NCI-H2171 (cell line): Measurements from ENCODE around the gene ANKRD30B.
"Not testable (repeated sequence)": the region's sequence is repeated elsewhere in the genome, so short reads cannot be mapped to it uniquely, and the experiment has no call there.

Experiments
- DNase-seq: peaks from one replicate; lab custom pipeline; 2025; lab: John Stamatoyannopoulos, UW

Gene ANKRD30B, protein sequence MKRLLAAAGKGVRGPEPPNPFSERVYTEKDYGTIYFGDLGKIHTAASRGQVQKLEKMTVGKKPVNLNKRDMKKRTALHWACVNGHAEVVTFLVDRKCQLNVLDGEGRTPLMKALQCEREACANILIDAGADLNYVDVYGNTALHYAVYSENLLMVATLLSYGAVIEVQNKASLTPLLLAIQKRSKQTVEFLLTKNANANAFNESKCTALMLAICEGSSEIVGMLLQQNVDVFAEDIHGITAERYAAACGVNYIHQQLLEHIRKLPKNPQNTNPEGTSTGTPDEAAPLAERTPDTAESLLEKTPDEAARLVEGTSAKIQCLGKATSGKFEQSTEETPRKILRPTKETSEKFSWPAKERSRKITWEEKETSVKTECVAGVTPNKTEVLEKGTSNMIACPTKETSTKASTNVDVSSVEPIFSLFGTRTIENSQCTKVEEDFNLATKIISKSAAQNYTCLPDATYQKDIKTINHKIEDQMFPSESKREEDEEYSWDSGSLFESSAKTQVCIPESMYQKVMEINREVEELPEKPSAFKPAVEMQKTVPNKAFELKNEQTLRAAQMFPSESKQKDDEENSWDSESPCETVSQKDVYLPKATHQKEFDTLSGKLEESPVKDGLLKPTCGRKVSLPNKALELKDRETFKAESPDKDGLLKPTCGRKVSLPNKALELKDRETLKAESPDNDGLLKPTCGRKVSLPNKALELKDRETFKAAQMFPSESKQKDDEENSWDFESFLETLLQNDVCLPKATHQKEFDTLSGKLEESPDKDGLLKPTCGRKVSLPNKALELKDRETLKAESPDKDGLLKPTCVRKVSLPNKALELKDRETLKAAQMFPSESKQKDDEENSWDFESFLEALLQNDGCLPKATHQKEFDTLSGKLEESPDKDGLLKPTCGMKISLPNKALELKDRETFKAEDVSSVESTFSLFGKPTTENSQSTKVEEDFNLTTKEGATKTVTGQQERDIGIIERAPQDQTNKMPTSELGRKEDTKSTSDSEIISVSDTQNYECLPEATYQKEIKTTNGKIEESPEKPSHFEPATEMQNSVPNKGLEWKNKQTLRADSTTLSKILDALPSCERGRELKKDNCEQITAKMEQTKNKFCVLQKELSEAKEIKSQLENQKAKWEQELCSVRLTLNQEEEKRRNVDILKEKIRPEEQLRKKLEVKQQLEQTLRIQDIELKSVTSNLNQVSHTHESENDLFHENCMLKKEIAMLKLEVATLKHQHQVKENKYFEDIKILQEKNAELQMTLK (N-terminal part only)

DNA sequence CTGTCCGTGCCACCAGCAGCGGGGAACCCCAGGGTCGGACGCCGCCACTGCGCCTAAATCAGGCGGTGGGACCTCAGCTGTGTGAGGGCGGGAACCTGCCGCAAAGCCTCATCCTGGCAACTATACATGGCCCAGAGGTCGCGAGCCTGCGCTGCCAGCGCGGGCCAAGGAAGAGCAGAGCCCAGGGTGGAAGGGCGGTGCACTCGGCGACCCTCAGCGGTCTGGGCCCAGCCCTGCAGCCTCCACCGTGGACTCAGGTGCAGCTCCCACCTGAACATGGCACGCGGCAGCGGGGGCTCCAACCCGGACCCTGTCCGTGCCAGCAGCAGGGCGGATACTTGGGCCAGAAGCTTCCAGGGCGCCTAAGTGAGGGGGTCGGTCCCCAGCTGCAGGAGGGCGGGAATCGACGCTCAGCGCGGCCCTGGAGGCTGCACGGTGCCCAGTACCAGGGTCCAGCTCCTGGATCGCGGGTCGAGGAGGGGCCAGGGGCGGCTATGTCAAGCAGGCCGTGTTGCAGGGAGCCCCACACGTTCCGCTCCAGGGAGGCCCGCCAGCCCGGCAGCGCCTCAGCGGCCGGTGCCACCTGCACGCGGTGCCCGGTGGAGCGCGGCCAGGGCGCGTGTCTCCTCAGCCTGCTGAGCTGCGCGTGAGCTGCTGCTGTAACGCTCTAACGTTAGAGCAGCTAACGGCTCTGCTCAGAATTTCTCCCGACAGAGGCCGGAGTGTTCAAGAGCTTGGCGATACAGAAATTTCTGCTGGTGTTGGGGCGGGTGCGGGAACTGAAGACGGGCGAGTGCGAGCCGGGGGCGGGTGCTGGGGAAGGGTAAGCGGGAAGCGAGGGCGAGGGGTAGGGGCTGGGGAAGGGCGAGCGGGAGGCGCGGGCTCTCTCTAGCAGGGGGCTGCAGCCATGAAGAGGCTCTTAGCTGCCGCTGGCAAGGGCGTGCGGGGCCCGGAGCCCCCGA lies at the start of gene ANKRD30B:
TSS of gene ANKRD30B (plus strand) at position 660 of the 962 bp plus-strand sequence. CDS start at position 908, 248 bp downstream.
- DNase-seq: no peak

DNA sequence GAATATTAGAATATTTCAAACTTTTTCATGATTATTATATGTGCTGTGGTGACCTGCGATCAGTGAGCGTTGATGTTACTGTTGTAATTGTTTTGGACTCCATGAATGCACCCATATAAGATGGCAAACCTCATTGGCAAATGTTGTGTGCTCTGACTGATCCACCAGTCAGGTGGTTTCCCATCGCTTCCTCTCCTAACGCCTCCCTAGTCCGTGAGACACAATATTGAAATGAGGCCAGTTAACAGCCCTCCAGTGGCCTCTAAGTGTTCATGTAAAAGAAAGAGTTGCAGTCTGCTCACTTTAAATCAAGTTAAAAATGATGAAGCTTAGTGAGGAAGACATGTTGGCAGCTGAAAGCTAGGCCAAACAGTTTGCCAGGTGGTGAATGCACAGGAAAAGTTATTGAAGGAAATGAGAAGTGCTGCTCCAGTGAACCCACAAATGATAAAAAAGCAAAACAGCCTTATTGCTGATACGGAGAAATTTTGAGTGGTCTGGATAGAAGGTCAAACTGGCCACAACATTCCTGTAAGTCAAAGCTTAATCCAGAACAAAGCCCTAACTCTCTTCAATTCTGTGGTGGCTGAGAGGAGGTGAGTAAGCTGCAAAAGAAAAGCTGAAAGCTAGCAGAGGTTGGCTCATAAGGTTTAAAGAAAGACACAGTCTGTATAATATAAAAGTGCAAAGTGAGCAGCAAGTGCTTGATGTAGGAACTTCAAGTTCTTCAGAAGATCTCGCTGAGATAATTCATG lies 46.5 kb upstream of the ANKRD30B start:
- not testable (repeated sequence) for DNase-seq

DNA sequence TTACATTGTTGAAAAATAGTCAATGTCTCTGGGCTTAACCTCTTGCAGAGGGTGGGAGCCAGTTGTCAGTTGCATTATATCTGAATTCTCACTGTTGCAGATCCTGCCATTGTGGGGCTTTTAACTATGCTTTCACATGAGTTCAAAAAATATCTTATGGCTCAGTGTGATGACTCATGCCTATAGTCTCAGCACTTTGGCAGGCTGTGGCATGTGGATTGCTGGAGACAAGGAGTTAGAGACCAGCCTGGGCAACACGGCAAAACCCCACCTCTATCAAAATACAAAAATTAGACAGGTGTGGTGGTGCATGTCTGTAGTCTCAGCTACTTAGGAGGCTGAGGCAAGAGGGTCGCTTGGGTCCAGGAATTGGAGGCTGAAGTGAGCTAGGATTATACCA lies 38.2 kb upstream of the ANKRD30B start:
- not testable (repeated sequence) for DNase-seq

DNA sequence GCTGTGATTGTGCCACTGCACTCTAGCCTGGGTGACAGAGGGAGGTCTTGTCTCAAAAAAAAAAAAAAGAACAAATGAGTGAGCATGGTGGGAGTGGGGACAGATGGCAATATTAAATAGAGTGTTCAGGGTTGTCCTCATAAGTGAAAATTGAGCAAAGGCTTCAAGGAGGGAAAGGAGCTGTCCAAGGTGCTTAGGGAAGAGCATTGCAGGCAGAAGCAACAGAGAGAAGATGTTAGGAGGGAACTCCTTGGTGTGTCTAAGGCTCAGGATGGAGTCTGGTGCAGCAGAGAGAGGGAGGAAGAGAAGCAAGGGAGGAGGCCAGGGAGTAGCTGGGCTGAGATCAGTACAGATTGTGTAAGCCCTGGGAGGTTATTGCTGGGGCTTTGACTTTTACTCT lies 26.4 kb upstream of the ANKRD30B start:
- DNase-seq: not testable (repeated sequence)

DNA sequence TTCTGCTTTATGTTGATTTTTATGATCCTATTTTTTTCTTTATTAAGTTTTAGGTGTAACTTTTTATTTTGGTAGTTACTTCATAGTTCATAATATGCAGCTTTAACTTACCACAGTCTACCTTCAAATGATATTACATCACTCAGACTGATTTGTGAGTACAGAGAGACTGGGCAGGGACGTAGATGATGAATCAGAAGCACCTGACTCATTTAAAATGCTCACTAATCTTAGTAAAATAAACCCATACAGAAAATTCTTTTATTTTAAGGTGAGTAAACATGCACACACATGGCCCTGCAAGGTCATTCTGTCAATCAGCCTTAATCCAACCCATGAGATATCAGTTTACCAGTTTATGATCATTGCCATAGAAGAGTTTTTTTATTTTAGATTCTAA lies 8.9 kb upstream of the ANKRD30B start:
- not testable (repeated sequence) for DNase-seq

DNA sequence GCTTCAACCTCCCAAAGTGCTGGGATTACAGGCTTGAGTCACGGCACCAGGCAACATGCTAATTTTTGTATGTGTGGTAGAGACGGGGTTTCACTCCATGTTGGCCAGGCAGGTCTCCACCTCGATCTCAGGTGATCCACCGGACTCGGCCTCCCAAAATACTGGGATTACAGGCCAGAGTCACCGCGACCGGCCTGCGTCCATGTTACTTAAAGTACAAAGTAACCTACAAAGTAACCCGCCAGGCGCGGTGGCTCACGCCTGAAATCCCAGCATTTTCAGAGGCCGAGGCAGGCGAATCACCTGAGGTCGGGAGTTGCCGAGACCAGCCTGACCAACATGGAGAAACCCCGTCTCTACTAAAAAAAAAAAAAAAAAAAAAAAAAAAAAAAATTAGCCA lies 1.1 kb upstream of the ANKRD30B start:
- DNase-seq: no peak

DNA sequence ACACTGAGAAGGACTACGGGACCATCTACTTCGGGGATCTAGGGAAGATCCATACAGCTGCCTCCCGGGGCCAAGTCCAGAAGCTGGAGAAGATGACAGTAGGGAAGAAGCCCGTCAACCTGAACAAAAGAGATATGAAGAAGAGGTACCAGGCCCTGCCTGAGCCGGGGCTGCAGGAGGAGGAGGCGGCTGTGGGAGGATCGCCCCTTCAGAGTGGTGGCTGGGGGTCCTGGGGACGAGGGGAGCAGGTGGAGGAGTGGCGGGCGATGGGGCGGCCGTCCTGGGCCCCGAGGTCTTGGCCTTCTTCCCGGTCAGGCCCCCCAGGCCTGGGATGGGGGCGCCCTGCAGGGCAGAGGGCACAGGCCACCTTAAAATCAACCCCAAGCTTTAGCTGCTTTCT lies 524 bp downstream of the ANKRD30B start:
- DNase-seq: no peak

DNA sequence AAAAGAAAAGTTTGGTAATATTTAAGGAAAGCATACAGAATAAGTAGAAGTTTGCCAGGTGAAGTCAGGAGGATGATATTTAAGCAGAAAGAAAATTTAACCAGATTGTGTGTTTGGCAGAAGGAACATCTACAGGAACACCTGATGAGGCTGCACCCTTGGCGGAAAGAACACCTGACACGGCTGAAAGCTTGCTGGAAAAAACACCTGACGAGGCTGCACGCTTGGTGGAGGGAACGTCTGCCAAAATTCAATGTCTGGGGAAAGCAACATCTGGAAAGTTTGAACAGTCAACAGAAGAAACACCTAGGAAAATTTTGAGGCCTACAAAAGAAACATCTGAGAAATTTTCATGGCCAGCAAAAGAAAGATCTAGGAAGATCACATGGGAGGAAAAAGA lies 15.6 kb downstream of the ANKRD30B start:
- DNase-seq: not testable (repeated sequence)

DNA sequence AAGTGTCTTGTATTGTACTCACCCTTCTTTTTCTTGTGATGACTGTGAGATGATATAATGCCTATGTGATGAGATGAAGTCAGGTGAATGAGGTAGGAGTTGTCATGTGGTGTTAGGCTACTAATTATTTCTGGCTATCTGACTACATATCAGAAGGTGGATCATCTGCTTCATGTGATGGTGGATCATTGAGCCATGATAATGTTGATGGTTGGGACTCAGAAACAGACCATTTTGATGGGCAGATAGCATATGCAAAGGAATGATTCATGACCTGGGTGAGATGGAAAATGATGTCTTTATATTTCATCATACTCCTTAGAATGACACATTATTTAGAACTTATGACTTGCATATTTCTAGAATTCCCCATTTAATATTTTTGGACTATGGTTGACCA lies 19.5 kb downstream of the ANKRD30B start:
- DNase-seq: no peak

DNA sequence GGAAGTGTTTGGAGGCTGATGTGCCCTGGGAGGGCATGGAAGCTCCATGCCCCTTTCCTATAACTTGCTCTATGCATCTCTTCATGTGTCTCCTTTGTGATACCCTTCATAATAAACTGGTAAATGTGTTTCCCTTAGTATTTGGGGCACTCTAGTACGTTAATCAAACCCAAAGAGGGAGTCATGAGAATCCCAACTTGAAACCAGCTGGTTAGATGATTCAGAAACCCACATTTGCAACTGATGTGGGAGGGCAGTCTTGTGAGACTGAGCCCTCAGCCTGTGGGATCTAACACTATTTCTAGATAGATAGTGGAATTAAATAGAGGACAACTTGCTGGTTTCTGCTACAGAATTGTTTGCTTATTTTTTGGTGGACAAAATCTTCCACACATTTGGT lies 20.3 kb downstream of the ANKRD30B start:
- no peak for DNase-seq

DNA sequence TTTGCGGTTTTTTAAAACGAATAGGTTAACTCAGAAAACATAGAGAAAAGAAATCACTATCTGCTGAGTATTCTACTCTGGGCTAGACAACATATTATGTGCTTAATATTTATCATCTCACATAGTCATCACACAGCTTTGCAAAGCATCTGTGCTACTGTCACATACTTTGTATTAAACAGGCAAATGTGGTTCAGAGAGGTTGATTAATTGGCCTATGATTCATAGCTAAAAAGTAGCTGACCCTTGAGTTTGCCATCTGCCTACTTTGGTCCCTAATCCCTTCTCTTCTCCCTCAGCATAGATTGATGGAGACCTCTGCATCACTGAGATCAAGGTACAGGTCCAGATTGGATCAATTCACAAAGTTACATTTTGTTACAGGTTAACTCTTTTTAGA lies 21.4 kb downstream of the ANKRD30B start:
- no peak for DNase-seq

DNA sequence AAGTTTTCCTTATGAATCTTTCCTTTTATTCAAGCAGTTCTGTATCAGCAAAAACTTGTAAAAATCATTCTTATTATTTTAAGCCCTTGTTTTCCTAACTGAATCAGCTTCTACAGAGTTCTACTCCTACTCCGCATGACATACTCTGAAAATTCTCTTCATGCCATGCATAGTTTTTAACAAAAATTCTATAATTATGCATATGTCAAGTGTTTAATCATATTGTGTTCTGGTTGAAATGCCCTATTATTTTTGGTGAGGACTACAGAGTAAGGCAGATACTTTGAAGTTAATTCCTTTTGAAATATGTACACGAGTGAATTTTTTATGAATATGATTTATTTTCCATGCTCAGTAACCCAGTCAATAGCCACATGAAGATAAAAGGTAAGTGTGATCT lies 28.8 kb downstream of the ANKRD30B start:
- DNase-seq: no peak

DNA sequence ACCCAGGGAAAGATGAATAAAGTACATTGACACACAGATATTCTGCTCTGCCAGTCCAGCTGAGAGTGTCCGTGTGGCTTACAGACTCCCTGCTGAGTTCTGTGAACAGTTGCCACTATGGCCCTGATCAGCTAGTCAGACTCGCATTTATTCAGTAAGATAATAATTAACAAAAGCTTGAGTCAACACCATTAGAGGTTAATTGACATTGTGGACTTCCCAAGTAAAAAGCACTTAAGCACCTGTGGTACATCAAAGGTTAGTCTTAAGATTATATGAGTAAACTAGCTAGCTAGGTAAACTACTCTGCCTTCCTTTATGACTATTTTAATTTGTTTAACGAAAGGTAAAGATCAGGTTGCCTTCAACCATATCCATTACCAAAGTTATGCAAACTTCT lies 33.7 kb downstream of the ANKRD30B start:
- no peak for DNase-seq

DNA sequence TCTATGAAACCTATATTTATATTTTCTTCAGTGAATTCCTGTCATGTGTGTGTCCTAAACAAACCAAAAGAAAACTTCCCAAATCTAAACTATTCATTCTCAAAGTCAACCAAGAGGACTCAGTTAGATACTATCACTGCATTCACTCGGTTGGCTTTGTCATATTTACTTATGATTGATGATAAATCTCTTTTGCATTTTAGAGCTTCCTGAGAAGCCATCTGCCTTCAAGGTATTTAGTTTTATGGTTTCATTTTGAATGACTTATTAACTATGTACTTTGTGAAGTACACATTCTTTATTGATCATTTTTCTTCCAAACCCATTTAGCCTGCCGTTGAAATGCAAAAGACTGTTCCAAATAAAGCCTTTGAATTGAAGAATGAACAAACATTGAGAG lies 36.2 kb downstream of the ANKRD30B start:
- DNase-seq: no peak

DNA sequence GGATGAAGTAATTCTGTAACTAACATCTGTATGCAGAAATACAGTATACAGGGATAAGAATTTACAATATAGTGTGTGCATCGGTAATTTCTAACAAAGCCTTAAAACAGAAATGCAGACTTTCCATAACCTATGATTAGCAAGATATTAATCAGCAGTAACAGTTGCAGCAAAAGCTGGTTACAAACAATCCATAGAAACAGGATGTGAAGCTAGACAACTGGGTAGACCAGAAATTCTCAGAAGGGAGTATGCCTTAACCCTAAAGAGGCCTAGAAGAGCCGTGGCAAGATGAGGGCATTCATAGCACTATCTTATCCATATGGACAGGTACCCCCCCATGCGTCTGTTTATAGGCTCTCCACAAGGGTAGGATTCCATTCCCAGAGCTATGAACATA lies 48.9 kb downstream of the ANKRD30B start:
- not testable (repeated sequence) for DNase-seq

DNA sequence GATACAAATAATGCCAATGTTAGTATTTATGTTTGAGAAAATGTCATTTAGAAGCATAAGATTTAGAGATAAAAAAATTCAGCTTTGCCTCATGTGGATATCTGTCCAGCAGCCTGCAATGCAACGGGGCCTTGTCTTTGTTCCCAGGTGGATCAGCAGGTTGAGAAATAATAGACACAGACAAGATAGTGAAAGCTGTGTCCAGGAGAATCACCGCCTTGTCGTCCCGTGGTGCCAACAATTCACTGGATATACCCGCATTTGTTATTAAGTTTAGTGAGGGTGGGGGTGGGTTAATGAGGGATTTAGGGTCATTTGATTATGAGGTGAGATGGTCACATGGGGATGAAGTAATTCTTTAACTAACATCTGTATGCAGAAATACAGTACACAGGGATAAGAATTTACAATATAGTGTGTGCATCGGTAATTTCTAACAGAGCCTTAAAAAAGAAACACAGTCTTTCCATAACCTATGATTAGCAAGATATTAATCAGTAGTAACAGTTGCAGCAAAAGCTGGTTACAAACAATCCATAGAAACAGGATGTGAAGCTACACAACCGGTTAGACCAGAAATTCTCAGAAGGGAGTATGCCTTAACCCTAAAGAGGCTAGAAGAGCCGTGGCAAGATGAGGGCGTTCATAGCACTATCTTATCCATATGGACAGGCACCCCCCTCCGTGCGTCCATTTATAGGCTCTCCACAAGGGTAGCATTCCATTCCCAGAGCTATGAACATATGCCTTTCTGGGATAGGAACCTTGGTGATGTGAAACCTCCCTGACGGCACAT lies 50.2 kb downstream of the ANKRD30B start:
- DNase-seq: not testable (repeated sequence)

DNA sequence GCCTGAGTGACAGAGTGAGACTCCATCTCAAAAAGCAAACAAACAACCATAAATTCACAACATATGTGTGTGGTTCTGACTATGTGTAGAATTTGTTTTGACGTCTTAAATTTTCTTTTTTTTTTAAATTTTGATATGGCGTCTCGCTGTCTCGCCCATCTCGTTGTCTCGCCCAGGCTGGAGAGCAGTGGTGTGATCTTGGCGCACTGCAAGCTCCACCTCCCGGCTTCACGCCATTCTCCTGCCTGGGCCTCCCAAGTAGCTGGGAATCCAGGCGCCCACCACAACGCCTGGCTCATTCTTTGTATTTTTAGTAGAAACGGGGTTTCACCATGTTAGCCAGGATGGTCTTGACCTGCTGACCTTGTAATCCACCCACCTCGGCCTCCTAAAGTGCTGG lies 63.1 kb downstream of the ANKRD30B start:
- DNase-seq: not testable (repeated sequence)

DNA sequence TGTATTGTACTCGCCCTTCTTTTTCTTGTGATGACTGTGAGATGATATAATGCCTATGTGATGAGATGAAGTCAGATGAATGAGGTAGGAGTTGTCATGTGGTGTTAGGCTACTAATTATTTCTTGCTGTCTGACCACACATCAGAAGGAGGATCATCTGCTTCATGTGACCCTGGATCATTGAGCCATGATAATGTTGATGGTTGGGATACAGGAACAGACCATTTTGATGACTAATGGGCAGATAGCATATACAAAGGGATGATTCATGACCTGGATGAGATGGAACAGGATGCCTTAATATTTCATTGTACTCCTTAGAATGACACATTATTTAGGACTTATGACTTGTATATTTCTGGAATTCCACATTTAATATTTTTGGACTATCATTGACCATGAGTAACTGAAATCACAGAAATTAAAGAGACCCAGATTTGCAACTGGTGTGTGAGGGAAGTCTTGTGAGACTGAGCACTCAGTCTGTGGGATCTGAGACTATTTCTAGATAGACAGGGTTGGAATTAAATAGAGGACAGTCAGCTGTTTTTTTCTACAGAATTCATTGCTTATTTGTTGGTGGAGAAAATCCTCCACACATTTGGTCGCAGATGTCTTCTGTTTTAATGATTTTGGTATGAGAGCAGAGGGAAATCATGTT lies 79.1 kb downstream of the ANKRD30B start:
- not testable (repeated sequence) for DNase-seq

DNA sequence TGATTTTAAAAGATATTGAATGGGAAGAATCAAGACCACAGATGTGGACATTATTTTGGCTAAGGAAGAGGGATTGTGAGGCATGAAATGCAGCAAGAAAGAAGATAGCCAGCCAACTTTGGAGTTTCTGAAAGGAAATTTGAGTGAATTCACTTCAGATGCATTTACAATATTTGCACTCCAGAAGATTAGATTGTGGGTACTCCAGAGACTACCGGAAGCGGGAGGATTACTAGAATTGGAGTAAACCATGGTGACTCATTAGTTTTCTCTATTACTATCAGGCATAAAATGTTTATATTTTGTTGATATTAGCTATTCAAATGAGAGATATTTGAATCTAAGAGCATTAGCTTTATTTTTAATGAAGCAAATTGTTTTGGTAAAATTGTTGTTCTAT lies 93.6 kb downstream of the ANKRD30B start:
- DNase-seq: not testable (repeated sequence)
